Medulla oblongata (tissue), 1 donor: ENCODE measurements around the gene STRN.
"Not testable (repeated sequence)": the region's sequence is repeated elsewhere in the genome, so short reads cannot be mapped to it uniquely, and the experiment has no call there.

ENCODE experiments used
- DNase-seq: peaks from one replicate; pipeline ENCODE4 v3.0.0-alpha.2; 2015; ENCODE audit errors: extremely low spot score

The STRN gene, protein sequence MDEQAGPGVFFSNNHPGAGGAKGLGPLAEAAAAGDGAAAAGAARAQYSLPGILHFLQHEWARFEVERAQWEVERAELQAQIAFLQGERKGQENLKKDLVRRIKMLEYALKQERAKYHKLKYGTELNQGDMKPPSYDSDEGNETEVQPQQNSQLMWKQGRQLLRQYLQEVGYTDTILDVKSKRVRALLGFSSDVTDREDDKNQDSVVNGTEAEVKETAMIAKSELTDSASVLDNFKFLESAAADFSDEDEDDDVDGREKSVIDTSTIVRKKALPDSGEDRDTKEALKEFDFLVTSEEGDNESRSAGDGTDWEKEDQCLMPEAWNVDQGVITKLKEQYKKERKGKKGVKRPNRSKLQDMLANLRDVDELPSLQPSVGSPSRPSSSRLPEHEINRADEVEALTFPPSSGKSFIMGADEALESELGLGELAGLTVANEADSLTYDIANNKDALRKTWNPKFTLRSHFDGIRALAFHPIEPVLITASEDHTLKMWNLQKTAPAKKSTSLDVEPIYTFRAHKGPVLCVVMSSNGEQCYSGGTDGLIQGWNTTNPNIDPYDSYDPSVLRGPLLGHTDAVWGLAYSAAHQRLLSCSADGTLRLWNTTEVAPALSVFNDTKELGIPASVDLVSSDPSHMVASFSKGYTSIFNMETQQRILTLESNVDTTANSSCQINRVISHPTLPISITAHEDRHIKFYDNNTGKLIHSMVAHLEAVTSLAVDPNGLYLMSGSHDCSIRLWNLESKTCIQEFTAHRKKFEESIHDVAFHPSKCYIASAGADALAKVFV

DNA sequence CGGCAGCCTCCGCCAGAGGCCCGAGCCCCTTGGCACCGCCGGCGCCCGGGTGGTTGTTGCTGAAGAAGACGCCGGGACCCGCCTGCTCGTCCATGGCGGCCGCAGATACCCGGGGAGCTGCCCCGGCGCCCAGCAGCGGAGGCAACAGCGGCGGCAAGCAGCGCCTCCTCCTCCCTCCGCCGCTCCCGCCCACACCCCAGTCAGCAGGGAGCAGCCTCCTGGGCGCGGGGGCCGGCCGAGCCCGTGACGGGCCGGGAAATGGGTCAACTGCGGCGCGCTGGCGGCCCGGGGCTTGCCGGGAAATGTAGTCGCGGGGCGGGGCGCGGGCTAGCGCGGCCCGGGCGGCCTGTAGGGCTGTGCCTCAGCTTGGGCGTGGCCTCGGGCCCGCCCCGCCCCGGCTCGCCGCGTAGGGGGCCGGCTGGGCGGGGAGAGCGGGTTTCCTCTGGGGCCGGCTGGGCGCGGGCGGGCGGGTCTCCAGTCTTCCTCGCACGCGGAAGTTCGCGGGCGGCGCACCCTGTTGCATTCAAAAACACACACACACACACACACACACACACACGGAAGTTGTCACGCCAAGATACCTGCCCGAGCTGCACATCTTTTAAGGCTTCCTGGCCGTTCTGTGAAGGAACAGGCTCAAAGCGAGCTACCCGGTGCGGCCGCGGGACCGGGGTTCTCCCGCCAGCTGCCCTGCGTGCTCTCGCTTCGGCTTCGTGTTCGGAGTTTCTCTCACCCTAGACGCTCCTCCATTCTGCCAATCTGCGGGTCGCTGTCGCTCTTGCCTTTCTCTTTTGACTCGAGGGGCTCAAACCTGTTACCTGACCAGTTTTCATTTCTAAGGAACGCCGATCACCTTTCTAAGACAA is at the start of gene STRN:
Gene STRN, minus strand, starts transcription at position 167 of the 866 bp plus-strand sequence. Its CDS starts 73 bp downstream, at position 94.
- DNase-seq: peak; percentile 97

DNA sequence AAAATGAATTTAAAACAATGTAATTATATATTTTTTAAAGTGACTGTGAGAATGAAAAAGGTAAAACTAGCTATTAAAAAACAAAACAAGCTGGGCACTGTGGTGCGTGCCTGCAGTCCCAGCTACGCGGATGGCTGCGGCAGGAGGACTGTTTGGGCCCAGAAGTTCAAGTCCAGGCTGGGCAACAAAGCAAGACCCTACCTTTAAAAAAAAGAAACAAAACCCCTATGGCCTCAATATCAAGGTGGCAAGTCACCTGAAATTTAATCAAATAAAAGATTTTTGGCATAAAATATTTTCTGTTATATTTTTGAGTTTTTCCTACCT is 46.9 kb upstream of the STRN start:
- DNase-seq: no peak

DNA sequence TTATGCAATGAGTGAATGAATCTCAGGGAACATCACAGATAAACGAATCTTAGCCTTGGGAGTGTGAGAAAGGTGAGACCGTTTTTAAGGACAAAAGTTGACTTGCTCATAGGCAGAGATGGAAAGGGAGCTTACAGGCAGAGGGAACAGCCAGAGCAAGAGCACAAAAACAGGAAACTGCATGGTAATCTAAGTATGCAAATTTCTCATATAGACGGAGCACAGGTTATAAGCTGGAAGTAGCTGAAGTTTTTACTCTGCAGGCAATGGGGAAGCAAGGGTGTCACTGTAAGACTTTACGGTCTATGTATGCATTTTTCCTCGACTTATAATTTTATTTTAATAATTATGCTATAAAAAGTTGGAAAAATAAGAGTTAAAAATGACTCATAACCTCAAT is 44.8 kb upstream of the STRN start:
- DNase-seq: no peak

DNA sequence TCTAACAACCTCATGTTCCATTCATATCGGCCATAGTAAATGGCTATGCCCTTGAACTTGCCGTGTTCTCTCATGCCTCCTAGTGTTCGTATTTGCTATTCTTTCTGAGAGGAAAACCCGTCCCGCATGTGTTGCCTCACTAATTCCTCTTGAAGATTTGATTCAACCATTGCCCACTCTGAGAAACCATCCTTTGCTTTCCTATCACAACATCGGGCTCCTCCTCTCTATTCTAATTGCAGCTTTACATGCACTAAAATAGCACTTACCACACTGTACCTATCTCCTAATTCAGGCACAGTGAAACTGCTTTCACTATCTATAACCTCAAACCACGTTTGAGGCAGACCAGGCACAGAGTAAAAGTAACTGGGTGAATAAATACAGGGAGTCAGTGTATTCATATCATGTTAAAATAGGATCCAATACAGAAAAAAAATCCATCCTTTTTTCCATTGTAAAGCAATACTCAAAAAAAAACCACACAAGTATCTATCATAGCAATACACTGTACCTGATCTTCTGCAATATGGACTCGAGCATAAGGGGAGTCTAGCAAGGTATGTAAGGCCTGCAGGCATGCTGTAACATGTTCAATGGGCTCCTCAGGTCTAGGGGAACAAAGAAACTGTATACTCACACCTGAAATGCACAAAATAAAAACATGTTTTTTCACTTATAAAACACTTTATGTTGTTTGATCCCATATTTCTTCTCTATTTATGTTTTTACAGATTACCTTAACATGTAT is 39.0 kb upstream of the STRN start:
- peak; percentile 18 for DNase-seq

DNA sequence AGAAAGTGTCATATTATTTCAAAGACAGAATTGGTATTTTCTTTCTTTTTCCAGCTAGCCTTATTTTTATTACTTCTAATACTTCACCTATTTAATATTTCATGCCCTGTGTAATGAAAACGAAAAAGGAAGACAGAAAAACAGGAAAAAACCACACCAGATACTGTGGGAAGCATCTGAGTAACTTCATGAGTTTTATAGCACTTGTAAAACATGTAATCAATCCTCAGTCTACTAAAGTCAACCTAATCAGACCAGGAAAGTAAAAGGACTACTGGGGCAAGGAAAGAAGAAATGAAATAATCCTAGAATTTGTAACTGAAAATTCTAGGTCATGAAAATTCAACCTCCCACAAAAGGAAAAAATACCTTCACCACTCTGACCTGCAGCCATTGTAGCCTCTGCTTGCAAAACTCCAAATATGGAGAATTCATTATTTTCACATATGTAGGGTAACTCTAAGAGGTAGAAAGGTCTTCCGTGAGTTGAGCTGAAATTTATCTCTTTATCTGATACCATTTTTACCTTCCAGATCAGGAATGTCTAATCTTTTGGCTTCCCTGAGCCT is 34.7 kb upstream of the STRN start:
- DNase-seq: no peak

DNA sequence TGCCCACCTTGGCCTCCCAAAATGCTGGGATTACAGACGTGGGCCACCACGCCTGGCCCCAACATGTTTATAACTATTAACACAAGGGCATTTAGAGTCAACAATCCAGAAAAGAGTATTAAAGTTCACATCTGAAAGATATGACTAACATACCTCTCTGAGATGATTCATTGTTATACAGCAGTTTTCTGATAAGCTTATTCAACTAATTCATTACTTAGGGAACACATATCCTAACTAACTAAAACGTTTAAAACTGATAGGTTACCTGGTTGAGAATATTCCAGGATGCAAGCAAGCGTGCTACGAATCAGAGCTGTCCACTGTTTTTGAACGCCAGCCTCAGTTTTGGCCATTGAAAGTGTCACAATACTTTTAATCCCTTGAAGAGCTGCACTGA is 34.0 kb upstream of the STRN start:
- DNase-seq: no peak

DNA sequence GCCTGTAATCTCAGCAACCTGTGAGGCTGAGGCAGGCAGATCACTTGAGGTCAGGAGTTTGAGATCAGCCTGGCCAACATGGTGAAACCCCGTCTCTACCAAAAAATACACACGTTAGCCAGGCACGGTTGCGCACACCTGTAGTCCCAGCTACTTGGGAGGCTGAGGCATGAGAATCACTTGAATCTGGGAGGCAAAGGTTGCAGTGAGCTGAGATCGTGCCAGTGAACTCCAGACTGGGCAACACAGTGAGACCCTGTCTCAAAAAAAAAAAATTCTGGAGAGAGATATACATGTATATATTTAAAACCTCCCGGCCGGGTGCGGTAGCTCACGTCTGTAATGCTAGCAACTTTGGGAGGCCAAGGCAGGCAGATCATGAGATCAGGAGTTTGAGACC is 33.1 kb upstream of the STRN start:
- DNase-seq: not testable (repeated sequence)

DNA sequence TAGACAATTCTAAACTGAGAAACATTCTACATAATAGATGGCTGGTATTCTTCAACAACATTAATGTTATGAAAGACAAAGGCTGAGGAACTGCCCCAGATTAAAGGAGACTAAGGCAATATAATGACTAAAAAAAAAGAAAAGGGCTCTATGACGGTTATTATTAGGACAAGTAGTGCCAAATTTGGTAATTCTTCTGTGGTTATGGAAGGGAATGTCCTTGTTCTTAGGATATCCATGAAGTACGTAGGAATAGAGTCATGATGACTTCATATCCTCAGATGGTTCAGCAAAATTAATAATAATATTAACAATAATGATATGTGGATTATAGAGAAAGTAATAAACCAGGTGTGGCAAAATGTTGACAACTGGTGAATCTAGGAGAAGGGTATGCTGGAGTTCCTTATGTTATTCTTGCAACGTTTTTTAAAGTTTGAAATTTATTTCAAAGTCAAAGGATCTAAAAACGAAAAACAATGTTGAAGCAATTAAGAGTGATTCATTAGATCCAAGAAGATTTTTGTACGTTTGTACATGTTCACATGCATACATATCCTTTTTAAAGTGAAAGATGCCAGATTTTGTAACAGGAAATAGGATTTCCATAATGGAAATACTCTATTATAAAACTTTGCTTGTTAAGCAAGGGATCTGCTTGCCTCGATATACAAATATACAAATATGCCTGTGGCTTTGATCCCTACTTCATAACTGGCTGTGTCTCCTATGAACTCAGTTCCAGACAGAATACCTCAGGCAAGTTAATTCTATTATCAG is 27.7 kb upstream of the STRN start:
- DNase-seq: no peak

DNA sequence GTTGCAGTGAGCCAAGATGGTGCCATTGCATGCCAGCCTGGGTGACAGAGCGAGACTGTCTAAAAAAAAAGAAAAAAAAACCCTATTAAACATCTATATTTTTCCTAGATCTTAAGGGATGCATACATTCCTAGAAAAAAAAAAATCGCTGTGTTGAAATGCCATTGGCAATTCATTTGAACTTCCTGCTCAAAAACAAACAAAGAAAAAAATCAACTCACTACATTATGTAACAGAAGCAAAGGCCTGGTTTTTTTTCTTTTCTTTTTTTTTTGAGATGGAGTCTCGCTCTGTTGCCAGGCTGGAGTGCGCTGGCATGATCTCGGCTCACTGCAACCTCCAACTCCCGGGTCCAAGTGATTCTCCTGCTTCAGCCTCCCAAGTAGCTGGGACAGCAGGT is 21.7 kb upstream of the STRN start:
- no peak for DNase-seq

DNA sequence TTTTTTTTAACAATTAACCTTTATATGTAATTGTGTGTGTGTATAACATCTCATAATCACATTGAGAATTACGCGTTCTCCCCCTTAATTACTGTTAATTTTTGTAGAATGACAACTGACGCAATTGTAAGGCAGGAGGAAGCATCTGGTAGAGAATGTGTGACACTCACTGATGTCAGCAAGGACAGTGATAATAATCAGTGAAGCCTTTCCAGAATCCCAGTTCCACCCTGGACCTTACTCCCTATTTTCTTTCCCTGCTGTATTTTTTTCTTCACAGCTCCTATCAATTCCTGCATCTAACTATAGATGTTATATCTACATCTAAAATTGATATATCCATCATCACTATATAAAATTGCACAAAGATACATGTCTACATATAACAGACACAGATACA is 16.1 kb upstream of the STRN start:
- no peak for DNase-seq

DNA sequence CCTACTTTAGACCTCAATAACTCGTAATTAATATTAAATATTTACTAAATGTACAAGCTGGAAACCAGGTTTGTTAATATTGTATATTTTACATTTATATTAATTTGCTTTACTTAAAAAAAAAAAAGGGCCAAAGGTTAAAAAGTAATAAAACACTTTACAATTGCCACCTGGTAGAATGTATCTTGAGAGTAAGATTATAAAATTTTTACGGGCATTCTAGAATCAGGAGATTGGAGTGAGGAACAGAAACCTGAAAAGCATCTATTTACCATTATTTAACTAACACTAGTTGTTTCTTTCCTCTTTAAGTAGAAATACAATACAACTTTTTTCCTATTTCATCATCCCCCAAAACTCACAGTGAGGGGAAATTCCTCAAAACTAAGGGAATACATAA is 15.6 kb upstream of the STRN start:
- no peak for DNase-seq

DNA sequence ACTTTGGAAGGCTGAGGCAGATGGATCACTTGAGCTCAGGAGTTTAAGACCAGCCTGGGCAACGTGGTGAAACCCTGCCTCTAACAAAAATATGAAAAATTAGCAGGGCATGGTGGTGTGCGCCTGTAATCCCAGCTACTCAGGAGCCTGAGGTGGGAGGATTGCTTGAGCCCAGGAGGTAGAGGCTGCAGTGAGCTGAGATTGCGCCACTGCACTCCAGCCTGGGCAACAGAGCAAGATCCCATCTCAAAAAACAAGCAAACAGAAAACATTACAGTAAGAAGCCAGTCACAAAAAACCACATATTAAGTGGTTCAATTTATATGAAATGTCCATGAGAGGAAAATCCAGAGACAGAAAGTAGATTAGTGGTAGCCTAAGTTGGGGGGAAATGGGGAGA is 12.7 kb upstream of the STRN start:
- not testable (repeated sequence) for DNase-seq

DNA sequence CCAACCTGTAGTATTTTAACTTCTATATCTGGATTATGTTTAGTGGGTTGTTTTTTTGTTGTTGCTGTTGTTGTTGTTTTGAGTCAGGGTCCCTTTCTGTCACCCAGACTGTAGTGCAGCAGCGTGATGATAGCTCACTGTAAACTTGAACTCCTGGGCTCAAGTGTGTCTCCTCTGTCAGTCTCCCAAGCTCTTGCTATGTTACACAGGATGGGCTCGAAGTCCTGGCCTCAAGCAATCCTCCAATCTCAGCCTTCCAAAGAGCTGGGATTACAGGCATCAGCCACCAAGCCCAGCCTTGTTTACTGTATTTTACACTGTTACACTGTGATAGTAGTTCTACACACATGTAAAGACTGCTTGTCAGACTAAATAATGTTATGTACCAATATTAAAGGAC is 9.7 kb upstream of the STRN start:
- no peak for DNase-seq

DNA sequence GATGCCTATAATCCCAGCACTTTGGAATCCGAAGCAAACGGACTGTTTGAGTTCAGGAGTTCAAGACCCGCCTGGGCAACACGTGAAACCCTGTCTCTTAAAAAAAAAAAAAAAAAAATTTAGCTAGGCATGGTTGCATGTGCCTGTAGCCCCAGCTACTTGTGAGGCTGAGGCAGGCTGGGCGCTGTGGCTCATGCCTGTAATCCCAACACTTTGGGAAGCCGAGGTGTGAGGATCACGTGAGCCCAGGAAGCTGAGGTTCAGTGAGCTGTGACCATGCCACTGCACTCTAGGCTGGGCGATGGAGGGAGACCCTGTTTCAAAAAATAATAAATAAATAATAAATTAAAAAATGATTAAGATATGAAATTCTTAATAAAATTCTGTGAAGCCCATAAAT is 9.0 kb upstream of the STRN start:
- DNase-seq: no peak

DNA sequence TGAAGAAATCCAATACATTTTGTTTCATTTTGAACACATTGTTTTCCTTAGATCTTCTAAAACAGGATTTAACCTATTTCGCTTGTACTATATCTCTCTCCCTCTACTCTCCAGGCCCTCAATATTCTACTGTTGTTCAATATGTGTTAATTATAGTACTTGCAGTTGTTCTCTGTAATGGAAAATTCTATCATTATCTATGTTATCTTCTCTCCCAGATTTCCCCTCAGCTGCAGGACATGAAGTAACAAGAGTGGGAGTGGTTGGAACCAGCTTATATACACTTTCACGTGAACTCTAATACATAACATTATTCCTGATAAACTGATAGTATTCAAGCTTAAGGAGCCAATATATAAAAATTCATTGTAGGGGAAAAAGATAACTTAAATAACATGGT is 7.0 kb upstream of the STRN start:
- DNase-seq: no peak

DNA sequence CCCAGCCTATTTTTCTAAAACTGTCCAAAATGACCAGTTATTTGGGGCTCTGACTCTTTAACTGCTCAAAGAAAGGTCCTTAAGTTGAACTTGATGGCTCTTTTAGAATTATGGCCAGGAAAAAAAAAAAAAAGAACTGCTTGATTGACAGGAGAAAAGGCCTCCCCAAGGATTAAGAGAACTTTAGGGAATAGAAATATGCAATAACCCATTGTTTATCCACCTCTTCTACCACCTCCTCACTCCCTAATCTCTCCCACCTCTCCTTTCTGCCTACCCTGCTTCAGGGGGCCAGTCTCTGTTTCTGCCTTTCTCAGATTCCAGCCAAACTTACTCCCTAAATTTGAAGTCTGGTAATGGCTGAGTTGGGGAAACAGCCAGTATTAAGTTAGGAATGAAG is 5.7 kb upstream of the STRN start:
- DNase-seq: no peak

DNA sequence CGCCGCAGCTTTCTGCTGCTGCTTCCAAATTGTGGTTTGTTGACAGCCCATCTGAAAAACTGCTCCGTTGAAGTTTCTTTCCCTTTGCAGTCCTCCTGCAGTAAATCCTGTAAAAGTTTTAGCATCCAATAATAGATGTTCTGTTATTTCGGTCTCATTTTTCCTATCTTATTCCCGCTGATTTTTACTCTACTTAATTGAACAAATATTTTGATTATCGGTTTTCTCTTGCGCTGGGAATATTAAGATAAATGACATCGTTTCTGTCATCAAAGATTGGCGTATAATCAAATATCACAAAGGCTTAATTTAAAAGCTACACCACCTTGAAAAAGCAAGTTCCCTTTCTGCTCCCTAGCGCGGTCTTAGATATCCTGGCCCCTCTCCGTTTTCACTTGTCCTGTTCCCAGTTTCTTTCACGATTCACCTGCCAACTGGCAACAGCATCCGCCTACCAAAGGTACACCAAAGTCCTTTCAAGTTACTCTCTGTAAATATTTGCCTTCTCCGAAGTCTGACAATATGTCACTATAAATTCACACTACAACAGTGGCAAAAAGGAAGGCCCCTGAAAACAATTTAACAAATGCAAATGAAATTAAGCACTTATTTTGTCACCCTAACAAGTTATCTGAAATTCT is 1.0 kb upstream of the STRN start:
- peak; percentile 35 for DNase-seq

DNA sequence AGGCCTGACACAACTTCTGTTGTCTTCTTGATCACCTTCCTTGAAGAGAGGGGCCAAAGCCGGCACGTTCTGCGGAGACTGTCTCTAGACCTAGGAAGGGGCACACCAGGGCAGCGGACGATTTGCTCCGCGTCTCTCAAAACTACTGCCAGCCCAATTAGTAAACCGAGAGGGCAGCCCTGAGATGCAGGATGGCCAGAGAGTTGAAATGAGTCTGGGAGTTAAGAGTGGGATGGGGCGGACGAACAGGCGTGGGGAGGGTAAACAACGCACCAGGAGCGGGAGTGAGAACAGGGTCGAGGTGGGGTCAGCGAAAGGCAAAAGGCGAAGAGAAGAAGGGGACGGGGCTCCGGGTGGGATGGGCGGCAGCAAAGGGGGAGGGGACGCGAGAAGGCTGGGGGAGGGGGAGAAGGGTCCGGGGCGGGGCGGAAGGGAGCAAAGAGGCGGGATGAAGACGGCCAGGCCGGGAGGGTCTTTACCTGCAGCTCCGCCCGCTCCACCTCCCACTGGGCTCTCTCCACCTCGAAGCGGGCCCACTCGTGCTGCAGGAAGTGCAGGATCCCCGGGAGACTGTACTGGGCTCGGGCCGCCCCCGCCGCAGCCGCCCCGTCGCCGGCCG is 476 bp downstream of the STRN start:
- DNase-seq: peak; percentile 24

DNA sequence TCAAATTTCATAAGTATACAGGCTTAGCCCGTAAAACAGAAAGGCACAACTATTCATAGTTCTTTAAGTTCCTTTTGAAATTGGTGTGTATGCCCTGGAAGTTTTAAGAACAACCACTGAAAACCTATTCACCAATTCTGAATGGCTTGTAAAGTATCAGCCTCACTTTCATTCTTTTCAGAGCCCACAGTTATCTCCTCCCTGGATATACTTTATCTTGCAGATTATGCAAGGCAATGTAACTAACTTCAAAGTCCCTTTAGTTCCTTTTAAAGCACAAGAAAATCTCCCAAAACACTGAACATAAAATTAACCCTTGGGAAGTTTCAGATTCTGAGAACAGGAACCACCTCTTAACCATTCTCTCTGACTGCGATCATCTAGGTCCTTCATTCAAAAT is 1.1 kb downstream of the STRN start:
- DNase-seq: no peak
